BJ (cell line): ENCODE measurements around the gene TOM1L2. TPM values are rescaled to one million over a fixed set of nuclear protein-coding genes. Genes with fewer than 3 reads are reported as not detected.
"Not testable (repeated sequence)": the region's sequence is repeated elsewhere in the genome, so short reads cannot be mapped to it uniquely, and the experiment has no call there.

ENCODE experiments used
- CTCF ChIA-PET: fragments of 350-600 bp; formaldehyde crosslinking; extraction: SDS; loops from one replicate; lab custom pipeline; 2021; ENCODE audit warnings: antibody characterized with exemption, inconsistent platforms; lab: Yijun Ruan, JAX
- POLR2A ChIA-PET: fragments of 300-600 bp; sonication (Branson Sonifier 250); formaldehyde crosslinking; extraction: SDS; loops from one replicate; lab custom pipeline; 2021; ENCODE audit warnings: antibody characterized with exemption; lab: Charles Lee
- DNase-seq: peaks from one replicate; pipeline ENCODE4 v3.0.0-alpha.2; 2011; ENCODE audit warnings: low read depth
- H3K27me3 ChIP-seq: 2 replicates; pipeline ENCODE4 v1.6.0; 2011; ENCODE audit warnings: low read length; ENCODE audit not compliant: control insufficient read depth, insufficient read depth
- H3K36me3 ChIP-seq: 2 replicates; pipeline ENCODE4 v1.5.1; 2011; ENCODE audit warnings: low read length; ENCODE audit not compliant: control insufficient read depth, insufficient read depth
- H3K4me3 ChIP-seq: 2 replicates; pipeline ENCODE4 v1.5.1; 2011; ENCODE audit warnings: low read depth, mild to moderate bottlenecking, control low read depth, low read length
- CTCF ChIP-seq: IDR thresholded peaks from 2 replicates; pipeline ENCODE4 v1.5.1; 2011; ENCODE audit warnings: low read depth, mild to moderate bottlenecking, control low read depth, inconsistent platforms, low read length, moderate library complexity; ENCODE audit not compliant: insufficient read depth
- polyA plus RNA-seq: library from polyadenylated mRNA; depleted of rRNA; stranded (reverse); fragments of >200 nt; gene quantifications from 2 replicates; pipeline ENCODE4 v1.2.3, GENCODE V29; 2011

Gene TOM1L2
- polyA plus RNA-seq, 1 experiment, result 39.6 TPM

DNA sequence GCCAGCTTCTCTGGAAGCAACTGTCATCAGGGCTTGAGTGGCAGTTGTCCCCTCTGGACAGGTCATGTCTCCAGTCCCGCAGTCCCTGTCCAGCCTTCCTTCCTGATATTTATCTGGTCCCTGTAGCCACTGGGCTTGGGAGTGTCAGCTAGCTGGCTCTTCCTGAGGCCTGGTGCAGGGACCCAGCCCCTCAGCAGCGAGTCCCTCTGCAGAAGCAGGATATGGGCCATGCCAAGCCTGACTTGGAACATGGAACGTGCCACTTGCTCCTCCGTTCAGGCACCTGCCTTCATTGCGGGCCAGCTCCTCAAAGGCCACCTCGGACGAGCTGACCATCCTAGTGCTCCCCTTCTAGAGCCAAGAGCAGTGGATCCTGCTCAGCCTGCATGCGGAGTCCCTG is 26.7 kb upstream of the TOM1L2 start:
- ChIA-PET CTCF (no interaction called here), POLR2A (no interaction called here)
- Histone ChIP-seq H3K36me3 (no peaks in the 10 kb centered on the region), H3K27me3 (no peaks in the 10 kb centered on the region), H3K4me3 (no peak overlapping the region)
- no peak for DNase-seq
- TF ChIP-seq CTCF, result no peak

GRCh38 chr17:17995887-17996286 is 23.7 kb upstream of the TOM1L2 start:
- POLR2A ChIA-PET, H3K27me3 ChIP-seq, DNase-seq, CTCF ChIA-PET, H3K36me3 ChIP-seq, H3K4me3 ChIP-seq: not testable (repeated sequence)

DNA sequence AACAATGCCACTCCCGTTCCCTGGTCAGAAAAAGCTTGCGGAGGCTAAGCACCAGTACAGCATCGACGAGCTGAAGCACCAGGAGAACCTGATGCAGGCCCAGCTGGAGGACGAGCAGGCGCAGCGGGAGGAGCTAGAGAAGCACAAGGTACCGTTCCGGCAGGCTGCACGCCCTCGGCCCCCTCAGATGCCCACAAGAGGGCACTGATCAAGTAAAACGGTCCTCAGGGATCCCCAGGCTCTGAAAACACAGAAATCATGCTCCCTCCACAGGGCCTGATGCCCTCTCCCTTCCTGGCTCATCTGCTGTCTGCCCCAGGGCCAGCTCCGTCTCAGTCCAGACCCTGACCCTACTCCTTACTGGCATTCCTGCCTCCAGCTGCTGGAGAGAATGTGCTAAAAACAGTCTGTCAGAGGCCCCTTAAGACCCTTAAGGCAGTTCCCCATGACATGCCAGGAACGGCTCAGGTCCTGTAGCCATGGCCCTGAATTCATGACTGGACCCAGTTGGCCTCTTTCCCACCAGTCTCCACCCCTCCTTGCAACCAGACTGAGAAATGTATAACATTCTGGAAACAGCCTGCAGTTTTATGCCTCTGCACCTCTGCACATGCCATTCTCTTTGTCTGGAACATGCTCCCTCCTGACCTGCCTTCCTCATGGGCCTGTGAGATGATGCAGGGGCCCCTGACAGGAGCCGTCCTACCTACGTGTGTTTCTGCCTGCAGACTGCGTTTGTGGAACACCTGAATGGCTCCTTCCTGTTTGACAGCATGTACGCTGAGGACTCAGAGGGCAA is 22.3 kb upstream of the TOM1L2 start:
- ChIA-PET POLR2A (no interaction called here), CTCF (interaction anchor here (0.7 to 1.7 kb wide), 4 partner anchors 9 to 105 kb away, joined by 3 to 6 read pairs (median 4); no protein-coding TSS in a partner anchor)
- Histone ChIP-seq H3K27me3 (no peaks in the 10 kb centered on the region), H3K4me3 (no peak overlapping the region), H3K36me3 (no peaks in the 10 kb centered on the region)
- DNase-seq, result no peak
- peak; percentile 46; the same call in 1 of the 2 replicates for TF ChIP-seq CTCF

- no peak overlapping the region for H3K4me3 ChIP-seq
- no peak for TF ChIP-seq CTCF
- H3K36me3 ChIP-seq, result no peaks in the 10 kb centered on the region
- POLR2A ChIA-PET, result no interaction called here
- H3K27me3 ChIP-seq, result no peaks in the 10 kb centered on the region
- DNase-seq, result no peak
- CTCF ChIA-PET, result interaction anchor here (0.7 to 1.7 kb wide), 5 partner anchors 8 to 104 kb away, joined by 3 to 6 read pairs (median 4); no protein-coding TSS in a partner anchor
Measured at GRCh38 chr17:17993852-17994251, 21.7 kb upstream of the TOM1L2 start.

DNA sequence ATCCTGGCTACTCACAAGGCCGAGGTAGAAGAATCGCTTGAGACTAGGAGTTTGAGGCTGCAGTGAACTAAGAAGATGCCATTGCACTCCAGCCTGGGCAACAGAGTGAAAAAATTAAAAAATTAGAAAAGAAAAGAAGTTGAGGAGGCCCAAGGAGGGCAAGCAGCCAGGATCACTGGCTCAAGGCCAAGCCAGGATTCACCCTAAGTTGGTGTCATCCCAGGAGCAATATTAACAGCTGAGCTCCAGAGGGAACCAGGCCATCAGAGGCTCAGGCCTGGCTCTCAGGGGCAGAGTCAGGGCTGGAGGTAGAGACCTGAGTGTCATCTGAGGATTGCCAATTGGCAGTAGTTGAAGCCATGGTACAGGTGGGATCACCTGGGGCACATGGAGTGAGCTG is 21.2 kb upstream of the TOM1L2 start:
- TF ChIP-seq CTCF, result no peak
- DNase-seq, result no peak
- no peaks in the 10 kb centered on the region for H3K27me3 ChIP-seq
- CTCF ChIA-PET, result interaction anchor here (1.2 to 1.7 kb wide), 3 partner anchors 8 to 35 kb away, joined by 4 to 6 read pairs (median 4); no protein-coding TSS in a partner anchor
- no peak overlapping the region for H3K4me3 ChIP-seq
- POLR2A ChIA-PET, result no interaction called here
- H3K36me3 ChIP-seq, result no peaks in the 10 kb centered on the region

- ChIA-PET CTCF (no interaction called here), POLR2A (no interaction called here)
- no peak for DNase-seq
- no peak overlapping the region for H3K4me3 ChIP-seq
- no peaks in the 10 kb centered on the region for H3K36me3 ChIP-seq
- H3K27me3 ChIP-seq, result no peaks in the 10 kb centered on the region
- TF ChIP-seq CTCF, result no peak
Measured at GRCh38 chr17:17990282-17990681, 18.1 kb upstream of the TOM1L2 start.
